Glutamatergic neuron (in vitro differentiated cells): ENCODE measurements around the gene TSPAN18. TPM values are rescaled to one million over a fixed set of nuclear protein-coding genes. Genes with fewer than 3 reads are reported as not detected.

Source experiments
- DNase-seq: peaks from one replicate; pipeline ENCODE4 v3.0.0; 2022
- H3K27ac Mint-ChIP-seq: one replicate; pipeline ENCODE4 v1.8.0; 2020; ENCODE audit warnings: mild to moderate bottlenecking, mixed read lengths, inconsistent platforms; ENCODE audit not compliant: unreplicated experiment
- H3K27me3 Mint-ChIP-seq: one replicate; pipeline ENCODE4 v1.8.0; 2020; ENCODE audit warnings: mild to moderate bottlenecking, moderate library complexity, mixed read lengths, inconsistent platforms; ENCODE audit not compliant: unreplicated experiment
- H3K36me3 Mint-ChIP-seq: one replicate; pipeline ENCODE4 v1.8.0; 2020; ENCODE audit warnings: mild to moderate bottlenecking, mixed read lengths, inconsistent platforms; ENCODE audit not compliant: unreplicated experiment
- H3K4me1 Mint-ChIP-seq: one replicate; pipeline ENCODE4 v1.8.0; 2020; ENCODE audit warnings: mild to moderate bottlenecking, low read depth, mixed read lengths, inconsistent platforms; ENCODE audit not compliant: unreplicated experiment
- H3K4me3 Mint-ChIP-seq: one replicate; pipeline ENCODE4 v1.8.0; 2020; ENCODE audit warnings: mild to moderate bottlenecking, mixed read lengths, inconsistent platforms; ENCODE audit not compliant: unreplicated experiment
- H3K9me3 Mint-ChIP-seq: one replicate; pipeline ENCODE4 v1.8.0; 2020; ENCODE audit warnings: mild to moderate bottlenecking, moderate library complexity, mixed read lengths, inconsistent platforms; ENCODE audit not compliant: unreplicated experiment
- CTCF ChIP-seq: fragments of 200-600 bp; sonication (generic); IDR thresholded peaks from one replicate; pipeline ENCODE4 v1.5.0; 2021; ENCODE audit not compliant: partially characterized antibody, unreplicated experiment
- total RNA-seq: library from RNA; stranded (reverse); fragmentation: NEBNext Ultra II Directional; extraction: Animal tissue kit (Norgen Biotek cat#: 25700); gene quantifications from one replicate; pipeline ENCODE4 v1.2.1, GENCODE V29; 2021; ENCODE audit not compliant: unreplicated experiment

The TSPAN18 gene
- total RNA-seq, 1 donor from 2014 or later = 80.4 TPM

GRCh38 chr11:44878711-44879110 lies 151.9 kb downstream of the TSPAN18 start:
- Mint-ChIP-seq H3K36me3 (no peaks in the 10 kb centered on the region), H3K27me3 (peaks cover 5% of the 10 kb centered on the region), H3K4me3 (no peak overlapping the region), H3K9me3 (no peaks in the 10 kb centered on the region), H3K4me1 (peaks cover 12% of the 10 kb centered on the region), H3K27ac (no peak overlapping the region)
- no peak for DNase-seq
- TF ChIP-seq CTCF = no peak

GRCh38 chr11:44879432-44879831 lies 152.7 kb downstream of the TSPAN18 start:
- peaks cover 5% of the 10 kb centered on the region for H3K27me3 Mint-ChIP-seq
- no peak for TF ChIP-seq CTCF
- no peak overlapping the region for H3K4me3 Mint-ChIP-seq
- peaks cover 2% of the 10 kb centered on the region for H3K9me3 Mint-ChIP-seq
- peaks cover 16% of the 10 kb centered on the region for H3K4me1 Mint-ChIP-seq
- no peak overlapping the region for H3K27ac Mint-ChIP-seq
- no peak for DNase-seq
- no peaks in the 10 kb centered on the region for H3K36me3 Mint-ChIP-seq

- Mint-ChIP-seq H3K36me3 (no peaks in the 10 kb centered on the region), H3K9me3 (peaks cover 2% of the 10 kb centered on the region), H3K27ac (no peak overlapping the region), H3K4me1 (peaks cover 20% of the 10 kb centered on the region), H3K27me3 (peaks cover 5% of the 10 kb centered on the region), H3K4me3 (no peak overlapping the region)
- TF ChIP-seq CTCF = no peak
- no peak for DNase-seq
These were observed 153.7 kb downstream of the TSPAN18 start for GRCh38 chr11:44880511-44880910.

- Mint-ChIP-seq H3K9me3 (peaks cover 2% of the 10 kb centered on the region), H3K4me1 (peaks cover 22% of the 10 kb centered on the region), H3K27me3 (peaks cover 5% of the 10 kb centered on the region), H3K36me3 (no peaks in the 10 kb centered on the region), H3K27ac (no peak overlapping the region), H3K4me3 (no peak overlapping the region)
- no peak for DNase-seq
- TF ChIP-seq CTCF = no peak
These were observed 154.2 kb downstream of the TSPAN18 start for GRCh38 chr11:44880953-44881352.

GRCh38 chr11:44883277-44883676 lies 156.5 kb downstream of the TSPAN18 start:
- peaks cover 5% of the 10 kb centered on the region for H3K27me3 Mint-ChIP-seq
- H3K27ac Mint-ChIP-seq = no peak overlapping the region
- H3K9me3 Mint-ChIP-seq = peaks cover 2% of the 10 kb centered on the region
- DNase-seq = no peak
- peaks cover 21% of the 10 kb centered on the region for H3K4me1 Mint-ChIP-seq
- TF ChIP-seq CTCF = no peak
- H3K36me3 Mint-ChIP-seq = no peaks in the 10 kb centered on the region
- H3K4me3 Mint-ChIP-seq = no peak overlapping the region
